ENCODE measurements around the gene DYRK1A.

Gene DYRK1A

DNA sequence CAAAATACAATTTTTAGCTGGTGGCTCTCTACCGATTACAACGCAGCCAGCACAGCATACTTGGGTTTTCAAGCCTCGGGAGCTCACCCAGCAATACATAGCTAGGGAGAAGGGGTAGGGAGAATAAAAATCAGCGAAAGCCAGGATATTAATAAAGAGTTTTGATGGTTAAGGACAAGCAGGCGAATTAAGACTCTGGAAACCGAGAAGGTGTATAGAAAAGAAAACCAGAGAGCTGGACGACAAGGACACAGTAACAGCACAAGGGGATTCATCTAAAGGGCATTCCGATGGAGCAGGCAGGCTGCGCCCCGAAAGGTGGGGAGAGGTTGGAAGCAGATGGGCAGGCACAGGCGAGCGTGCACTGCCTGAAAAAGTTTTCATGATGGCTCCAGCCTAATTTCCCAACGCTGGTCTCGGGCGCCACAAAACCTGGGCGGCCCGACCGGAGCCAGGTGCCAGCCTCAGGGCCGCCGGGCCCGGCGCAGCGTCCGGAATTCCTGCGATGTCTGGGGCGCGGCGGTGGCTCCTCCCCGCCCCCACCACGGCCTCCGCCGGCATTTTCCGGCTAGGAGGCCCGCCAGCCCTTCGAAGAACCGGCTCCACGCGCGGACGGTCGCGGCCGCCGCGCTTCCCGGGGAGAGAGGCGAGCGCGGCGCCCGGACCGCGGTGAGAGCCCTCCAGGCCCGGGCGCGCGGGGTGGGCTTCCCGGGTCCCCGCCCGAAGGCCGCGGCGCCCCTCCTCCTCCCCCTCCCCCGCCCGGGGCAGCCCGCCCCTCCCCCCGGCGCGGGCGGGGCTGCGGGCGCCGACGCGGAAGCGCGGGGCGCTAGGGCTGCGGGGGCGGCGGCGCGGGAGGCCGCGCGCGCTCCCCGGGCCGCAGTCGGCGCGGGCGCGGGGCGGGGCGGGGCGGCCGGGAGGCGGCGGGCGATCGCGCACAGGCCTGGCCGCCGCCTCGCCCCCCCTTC, 774 bp upstream of the DYRK1A start:
- peak; percentile 50 for DNase-seq (ENCODE audit: low spot score)

DNA sequence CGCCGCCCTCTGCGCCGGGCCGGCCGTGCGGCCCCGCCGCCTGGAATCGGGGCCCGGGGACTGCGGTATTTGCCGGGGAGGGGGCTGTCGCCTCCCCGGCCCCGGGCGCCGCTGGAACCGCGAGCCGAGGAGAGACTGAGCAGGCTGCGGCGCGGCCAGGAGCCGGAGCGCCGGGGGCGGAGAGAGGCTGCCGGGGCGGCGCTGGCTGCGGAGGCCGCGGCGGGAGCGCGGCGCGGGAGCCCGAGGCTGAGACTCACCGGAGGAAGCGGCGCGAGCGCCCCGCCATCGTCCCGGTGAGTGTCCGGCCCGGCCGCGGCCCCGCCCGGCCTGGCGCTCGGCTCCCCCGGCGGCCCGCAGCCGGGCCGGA, 746 bp downstream of the DYRK1A start:
- DNase-seq (ENCODE audit: low spot score) = no peak

- peak; percentile 45 for DNase-seq (ENCODE audit: low spot score)
Observed at GRCh38 chr21:37367703-37368540, 1.3 kb downstream of the DYRK1A start.

DNA sequence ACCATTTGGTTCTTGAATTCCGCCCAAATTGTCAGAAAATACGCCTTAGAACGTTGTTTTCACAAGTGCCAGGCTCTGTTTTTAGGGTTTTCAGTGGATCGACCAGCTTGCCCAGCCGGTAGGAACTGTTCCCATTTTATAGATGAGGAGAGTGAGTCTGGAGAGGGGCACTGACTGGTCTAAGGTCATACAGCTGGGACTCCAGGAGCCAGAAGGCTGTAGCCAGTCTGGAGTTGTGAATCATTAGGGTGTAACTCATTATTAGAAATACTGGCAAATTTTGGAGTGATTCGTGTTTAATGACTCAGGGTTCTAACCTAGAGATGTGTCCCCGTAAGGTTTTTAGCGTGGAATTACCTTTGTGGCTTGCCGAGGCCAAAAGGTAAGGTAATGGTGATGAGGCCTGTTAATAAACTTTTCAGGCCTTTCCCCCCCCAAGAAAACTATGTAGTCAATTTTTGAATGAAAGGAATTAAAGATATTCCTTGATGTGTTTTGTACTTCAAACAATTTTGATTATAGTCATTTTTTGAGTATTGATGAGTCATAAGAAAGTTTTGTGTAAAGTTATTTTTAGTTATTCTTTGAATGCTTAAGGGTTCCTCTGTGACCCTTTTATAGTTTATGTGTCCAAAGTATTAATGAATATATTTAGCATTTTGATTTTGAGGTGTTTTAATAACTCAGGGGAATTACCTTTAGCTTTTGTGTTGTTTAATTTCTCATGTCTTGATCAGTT, 2.1 kb downstream of the DYRK1A start:
- peak; percentile 43 for DNase-seq (ENCODE audit: low spot score)

GRCh38 chr21:37369307-37369854, 2.8 kb downstream of the DYRK1A start:
- no peak for DNase-seq (ENCODE audit: low spot score)

- peak; percentile 44 for DNase-seq (ENCODE audit: low spot score)
Observed at GRCh38 chr21:37370152-37371040, 3.8 kb downstream of the DYRK1A start.

DNA sequence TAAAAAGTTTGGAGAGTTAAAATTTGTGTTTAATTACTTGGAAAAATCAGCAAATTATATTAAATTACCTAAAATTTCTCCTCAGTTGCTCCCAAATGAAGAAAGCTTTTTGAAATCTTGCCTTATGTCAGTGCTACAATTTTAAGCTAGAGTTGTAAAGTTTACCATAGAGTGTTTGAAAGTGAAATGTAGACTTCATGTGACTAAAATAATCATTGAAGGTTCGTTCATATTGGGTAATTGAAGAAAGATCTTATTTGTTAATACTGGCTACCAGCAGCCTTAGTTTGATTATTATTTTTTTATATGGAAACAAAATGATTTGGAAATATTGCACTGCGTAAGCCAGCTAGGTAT, 4.4 kb downstream of the DYRK1A start:
- no peak for DNase-seq (ENCODE audit: low spot score)

DNA sequence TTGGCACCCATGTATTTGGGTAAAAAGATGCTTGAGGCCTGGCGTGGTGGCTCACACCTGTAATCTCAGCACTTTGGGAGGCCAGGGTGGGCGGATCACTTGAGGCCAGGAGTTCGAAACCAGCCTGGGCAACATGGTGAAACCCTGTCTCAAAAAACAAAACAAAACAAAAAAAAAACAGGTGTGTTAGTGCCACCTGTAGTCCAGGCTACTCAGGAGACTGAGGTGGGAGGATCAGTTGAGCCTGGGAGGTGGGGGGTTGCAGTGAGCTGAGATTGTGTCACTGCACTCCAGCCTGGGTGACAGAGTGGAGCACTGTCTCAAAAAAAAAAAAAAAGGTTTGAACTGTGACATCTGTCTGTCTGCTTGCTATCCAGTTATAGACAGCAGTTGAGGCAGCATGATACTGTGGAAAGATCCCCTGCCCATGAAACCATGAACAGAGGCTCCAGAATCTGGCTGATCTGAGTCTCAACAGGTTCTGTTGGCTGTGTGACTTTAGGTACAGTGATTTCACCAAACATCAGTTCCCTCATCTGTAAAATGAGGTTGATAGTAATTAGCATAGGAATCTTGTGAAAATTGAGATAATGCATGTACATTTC, 5.7 kb downstream of the DYRK1A start:
- DNase-seq (ENCODE audit: low spot score) = no peak

DNA sequence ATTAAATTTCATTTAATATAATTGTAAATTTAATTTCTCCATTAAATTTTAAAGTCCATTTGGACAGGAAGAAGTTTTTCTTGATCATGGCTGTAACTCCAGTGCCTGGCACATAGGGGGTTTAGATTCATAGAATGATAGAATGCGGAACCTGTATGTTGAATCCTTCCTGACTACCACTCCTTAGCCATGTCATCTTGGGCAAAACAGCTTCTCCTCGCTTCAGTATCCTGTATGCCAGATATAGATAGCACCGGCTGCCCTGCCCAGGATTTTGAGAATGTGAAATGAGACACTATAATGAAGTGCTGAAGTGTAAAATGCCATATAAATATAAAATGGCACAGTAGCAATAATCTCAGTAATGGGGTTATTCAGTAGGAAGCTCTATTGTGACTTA, 6.4 kb downstream of the DYRK1A start:
- DNase-seq (ENCODE audit: low spot score) = no peak

DNA sequence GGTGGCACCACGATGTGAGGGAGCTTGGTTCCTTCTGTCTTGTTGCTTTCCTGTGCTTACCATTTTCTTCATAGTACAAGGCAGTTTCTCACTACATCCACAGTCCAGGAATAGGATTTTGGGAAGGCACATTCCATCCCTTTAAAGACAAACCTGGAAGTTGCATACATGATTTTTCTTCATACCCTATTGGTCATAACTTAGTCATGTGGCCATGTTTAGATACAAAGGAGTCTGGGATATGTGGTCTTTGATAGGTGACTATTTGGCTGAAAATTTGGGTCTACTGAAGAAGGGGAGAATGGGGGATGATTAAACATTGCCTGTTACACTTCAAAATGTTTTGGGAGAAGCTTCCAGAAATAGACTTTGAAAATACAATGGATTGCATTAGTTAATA, 7.0 kb downstream of the DYRK1A start:
- DNase-seq (ENCODE audit: low spot score) = no peak

- no peak for DNase-seq (ENCODE audit: low spot score)
Observed at GRCh38 chr21:37374027-37374426, 7.5 kb downstream of the DYRK1A start.

GRCh38 chr21:37375866-37376574, 9.4 kb downstream of the DYRK1A start:
- DNase-seq (ENCODE audit: low spot score) = no peak

DNA sequence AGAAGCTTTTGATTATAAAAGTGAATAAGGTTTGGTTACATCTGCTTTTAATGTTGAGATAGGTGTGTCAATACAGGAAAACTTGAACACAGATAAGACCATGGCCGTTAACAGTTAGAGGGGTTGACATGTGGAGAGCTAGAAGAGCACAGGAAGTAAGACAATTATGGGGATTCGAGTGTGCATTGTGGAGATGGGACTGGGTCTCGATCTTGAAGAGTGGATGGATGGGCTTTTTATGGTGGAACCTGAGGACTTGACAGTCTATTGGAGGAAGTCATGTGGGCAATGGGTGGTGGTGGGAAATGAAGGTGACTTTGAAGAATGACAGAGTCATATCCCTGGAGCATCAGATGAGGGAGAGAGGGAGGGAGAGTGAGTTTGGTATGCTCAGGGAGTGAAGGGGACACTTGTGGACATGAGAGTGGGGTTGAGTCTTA, 12.1 kb downstream of the DYRK1A start:
- no peak for DNase-seq (ENCODE audit: low spot score)

- DNase-seq (ENCODE audit: low spot score) = no peak
Observed at GRCh38 chr21:37380349-37381323, 14.1 kb downstream of the DYRK1A start.

DNA sequence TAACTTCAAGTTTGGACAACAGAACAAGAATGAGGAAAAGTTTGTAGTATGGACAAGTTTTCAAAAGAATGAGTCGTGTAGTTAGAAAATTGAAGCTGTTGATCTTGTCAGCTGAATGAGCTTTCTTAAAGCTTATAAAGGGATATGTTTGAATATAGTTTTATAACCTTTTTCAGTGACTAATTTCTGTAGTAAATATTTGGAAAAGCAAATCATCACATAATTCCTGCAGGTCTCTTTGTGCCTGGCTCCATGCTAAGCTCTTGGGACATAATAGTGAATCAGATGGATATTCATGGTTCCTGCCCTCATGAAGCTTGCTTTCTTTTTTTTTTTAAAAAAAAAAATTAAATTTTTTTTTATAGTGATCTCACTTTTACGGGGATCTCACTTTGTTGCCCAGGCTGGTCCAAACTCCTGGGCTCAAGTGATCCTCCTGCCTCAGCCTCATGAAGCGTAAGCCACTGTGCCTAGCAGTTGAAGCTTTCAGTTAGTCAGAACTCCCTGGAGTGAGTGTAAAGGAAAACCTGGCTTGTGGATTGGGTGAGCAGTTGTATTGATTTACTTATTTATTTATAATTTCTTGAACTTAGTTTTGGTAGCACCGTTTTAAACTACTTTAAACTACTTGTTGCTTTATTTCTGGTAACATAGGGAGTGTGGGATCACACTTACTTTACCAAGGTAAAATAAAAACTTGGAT, 15.5 kb downstream of the DYRK1A start:
- DNase-seq (ENCODE audit: low spot score) = no peak

DNA sequence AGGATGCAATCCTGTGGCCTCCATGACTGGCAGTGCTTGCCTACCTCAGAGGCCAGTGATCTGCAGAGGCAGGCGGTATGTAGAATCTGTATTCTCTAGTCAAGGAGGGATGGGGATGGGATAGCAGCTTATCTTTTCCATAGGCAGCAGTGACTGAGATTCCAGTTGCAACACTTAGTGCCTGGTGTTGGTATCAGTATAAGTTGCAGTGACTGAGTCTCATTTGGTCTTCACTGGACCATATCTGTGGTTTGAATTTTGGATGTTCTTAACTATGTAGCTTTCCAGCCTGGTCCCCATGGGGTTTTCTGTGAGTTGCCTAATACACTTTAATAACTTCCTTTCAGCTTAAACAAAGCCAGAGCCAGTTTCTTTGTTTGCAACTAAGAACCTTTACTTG, 16.5 kb downstream of the DYRK1A start:
- no peak for DNase-seq (ENCODE audit: low spot score)

DNA sequence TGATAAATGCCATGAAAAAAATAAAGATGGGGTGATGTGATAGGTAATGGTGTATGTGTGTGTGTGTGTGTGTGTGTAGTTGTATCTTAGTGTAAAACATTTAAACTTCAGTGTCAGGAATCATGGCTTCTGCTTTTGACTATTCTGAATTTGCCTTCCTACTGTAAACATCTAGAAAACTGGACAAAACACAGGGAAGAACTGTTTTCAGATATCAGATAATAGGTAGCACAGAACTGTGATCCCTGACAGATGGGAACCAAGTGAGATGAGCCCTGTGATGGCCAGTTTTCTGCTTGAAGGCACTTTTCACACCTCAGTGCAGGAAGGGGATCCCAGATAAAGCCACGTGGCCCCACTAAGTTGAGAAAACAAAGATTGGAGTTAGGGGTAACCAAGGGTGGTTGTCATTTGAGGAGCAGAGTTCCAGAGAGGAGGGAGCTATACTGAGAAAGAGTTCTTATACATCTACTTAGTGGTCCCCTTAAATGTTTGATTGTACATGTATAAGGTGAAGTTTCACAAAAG, 17.3 kb downstream of the DYRK1A start:
- DNase-seq (ENCODE audit: low spot score) = no peak

DNA sequence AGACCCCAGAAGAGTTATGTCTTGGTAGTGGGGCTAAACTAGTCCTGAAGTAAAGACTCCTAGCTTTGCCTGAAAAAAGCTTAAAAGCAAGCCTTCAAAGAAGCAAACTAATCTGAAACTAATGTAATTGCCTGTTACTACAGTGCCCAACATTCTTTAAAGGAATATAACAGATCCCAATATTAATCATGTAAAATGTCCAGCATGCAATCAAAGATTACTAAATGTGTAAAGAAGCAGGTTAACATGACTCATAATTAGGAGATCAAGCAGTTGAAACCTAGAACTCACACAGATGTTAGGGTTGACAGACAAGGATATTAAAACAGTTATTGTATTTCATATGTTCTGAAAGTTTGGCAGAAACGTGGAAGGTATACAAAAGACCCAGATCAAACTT, 17.8 kb downstream of the DYRK1A start:
- DNase-seq (ENCODE audit: low spot score) = no peak
